ENCODE results near the gene RPL37A.

Gene RPL37A

DNA sequence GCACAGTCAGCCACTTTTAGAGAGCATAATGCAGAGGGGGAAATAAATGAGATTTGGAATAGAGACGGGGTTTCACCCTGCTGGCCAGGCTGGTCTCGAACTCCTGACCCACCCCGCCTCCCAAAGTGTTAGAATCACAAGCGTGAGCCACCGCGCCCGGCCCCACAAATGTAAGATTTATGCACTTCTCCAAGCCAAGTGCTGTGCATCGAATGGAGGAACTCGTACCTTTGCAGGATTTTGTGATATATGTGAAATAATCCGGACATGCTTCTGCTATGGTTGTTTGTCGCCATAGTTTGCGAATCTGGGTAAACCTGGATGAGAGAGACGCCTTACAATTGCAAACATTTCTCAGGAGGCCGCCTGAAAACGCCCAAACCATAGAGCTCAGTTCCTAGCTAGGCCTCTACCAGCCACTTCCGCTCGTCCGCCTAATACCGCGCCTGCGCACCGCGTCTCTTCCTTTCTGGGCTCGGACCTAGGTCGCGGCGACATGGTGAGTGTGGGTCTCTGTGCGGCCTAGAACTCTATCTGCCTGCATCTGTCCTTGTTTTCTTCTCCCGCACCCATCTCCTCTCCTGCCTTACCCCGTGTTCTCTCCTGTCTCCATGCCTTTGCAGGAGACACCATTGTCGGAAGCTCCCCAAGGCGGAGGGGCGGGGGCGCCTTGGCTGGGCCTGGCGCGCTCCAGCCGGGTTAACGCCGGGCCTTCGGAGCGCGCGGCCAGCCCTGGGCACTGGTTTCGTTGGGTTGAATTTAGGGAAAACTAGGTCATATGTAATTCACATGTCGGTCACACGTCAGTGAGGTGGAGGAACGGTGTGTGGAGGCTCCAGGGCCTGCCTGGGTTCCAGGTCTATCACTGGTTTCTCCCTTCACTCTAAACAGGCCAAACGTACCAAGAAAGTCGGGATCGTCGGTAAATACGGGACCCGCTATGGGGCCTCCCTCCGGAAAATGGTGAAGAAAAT, at the start of gene RPL37A:
Gene RPL37A, plus strand, starts transcription at position 466 of the 974 bp plus-strand sequence. Its CDS starts 31 bp downstream, at position 497.
- DNase-seq: peak; percentile 96

DNA sequence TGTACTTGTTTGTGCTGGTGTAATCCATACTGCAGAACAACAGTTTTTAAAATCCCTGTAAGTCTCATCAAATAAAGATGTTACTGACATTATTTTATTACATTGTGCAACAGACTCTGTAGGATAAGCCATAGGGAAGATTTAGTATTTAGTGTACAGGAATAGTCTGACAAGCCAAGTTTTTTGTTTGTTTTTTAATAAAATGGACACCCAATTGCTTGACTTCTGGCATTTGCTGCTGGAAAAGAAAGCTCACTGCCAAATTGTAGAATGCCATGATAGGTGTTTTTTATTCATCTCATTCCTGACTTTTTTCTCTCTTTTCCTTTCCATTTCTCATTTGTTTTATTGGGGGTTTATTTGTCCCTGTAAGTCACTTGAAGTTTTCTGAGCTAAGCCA, 48.3 kb upstream of the RPL37A start:
- no peak for DNase-seq

DNA sequence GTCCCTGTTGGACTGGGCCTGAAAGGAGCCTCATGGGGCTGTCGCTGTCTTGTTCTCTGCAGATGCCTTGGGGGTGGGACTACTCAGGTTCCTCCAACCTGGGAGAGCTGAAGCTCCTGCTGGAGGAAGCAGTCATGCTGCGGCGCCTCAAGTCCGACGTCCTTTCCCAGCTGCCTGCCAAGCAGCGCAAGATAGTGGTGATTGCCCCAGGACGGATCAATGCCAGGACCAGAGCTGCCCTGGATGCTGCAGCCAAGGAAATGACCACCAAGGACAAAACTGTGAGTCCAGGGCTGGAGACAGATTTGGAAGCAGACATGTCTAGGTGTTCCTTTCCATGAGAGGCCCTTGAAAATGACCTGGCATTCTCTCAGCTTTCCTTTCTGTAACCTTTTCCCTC, 47.9 kb upstream of the RPL37A start:
- DNase-seq: no peak

DNA sequence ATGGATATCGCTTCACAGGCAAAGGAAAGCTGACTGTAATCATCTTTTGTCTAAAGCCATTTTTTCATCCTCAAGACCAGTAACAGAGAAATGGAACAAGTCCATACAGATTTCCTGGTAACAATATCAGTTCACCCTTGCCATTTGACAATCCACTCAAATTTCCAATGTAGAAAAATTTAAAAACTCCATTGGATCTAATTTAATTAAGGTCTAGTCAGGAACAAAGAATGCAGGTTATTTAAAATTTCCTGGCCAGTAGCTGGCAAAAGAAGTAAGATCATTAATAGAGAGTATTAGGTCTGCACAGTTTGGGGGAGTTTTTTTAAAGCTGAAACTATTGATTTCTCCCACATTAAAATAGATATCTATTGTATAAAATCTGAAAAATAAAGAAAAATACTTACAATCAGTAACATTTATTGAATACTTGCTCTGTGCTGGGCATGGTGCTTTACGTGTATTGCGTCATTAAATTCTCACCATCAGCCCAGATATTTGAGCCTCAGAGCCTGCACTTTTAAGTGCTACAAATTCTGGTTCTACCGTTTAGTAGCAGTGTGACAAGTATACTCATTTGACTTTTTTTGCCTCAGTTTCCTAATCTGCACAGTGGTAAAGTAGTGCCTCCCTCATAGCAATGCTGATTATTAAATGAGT, 44.6 kb upstream of the RPL37A start:
- no peak for DNase-seq

DNA sequence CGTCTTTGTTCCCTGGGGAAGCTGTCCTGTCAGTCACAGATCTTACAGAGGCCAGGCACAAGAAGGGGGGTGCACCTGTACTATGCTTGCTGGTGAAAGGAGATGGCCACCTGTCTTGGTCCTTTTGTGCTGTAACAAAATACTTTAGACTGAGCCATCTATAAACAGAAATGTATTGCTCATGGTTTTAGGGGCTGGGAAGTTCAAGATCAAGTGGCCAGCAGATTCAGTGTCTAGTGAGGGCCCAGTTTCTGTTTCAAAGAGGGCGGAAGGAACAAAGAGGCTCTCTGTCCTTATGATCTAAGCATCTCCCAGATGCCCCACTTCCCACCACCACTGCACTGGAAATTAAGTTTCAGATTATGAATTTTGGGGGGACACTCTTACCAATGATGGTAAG, 35.5 kb upstream of the RPL37A start:
- DNase-seq: no peak

DNA sequence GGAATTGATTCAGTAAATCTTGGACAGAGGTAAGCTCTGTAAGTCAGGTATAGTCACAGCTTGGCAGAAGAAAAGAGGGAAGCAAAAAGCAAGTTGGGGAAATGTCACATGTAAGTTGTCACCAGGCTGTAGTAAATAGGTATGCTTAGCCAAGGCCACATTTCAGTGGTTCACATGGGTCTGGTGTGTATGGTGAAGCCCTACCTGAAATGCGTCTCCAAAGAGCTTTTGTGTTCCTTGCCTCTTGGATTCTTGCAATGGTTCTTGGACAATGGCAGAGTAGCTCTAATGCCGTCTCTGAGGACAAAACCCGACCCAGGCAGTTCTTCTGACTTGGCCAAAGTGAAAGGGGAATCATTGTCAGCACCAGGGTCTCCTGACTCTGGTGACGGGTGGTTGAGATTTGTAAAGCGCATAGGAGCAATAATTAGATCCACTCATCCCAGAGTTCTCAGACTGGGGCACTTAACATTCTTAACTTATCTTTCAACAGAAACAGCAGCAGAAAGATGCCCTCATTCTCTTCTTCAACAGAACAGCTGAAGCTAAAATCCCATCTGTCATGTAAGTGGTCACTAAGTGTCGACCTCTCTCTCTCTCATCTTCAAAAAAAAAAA, 34.4 kb upstream of the RPL37A start:
- no peak for DNase-seq

DNA sequence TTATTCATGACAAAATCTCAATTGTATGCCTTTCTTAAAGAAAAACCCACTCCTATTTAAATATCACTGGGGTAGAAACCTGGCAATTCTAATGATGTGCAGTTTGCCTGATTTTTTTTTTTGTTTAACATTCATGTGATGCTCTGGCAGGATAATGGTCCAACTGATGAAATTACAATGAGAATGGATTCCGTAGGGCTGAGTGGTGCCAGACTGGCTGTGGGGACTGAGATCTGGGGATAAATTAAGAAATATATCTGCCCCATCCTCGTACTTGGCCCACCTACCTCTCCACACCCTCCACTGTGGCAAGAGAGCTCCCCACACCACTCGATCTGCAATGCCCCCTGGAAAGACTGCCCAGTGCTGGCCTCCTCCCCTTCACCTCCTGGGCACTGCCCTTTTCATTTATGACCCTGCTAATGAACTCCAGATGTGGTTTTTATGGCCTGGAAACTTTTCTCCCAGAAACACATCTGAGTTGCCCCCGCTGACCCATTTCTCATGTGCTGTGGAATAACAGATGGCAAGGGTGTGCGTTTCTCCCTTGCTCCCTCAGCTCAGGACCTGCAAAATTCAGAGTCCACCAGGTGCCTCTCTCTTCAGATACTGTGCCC, 33.0 kb upstream of the RPL37A start:
- DNase-seq: no peak

DNA sequence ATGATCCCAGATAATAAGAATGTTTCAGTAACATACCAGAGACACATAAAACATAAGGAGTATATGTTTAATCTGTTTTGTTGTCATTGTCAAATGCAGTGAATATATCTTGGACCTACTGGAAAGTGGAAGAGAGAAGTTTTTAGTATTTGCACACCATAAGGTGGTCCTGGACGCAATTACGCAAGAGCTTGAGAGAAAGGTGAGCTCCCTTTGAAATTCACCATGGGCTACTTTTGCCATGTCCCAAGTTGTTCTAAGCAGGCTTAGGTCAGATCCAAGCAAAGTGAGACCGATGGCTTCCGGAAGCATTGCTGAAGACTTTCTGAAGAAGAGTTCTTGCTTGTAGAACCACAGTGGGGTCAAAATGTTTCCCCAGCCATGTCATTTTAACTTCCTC, 30.8 kb upstream of the RPL37A start:
- DNase-seq: no peak

DNA sequence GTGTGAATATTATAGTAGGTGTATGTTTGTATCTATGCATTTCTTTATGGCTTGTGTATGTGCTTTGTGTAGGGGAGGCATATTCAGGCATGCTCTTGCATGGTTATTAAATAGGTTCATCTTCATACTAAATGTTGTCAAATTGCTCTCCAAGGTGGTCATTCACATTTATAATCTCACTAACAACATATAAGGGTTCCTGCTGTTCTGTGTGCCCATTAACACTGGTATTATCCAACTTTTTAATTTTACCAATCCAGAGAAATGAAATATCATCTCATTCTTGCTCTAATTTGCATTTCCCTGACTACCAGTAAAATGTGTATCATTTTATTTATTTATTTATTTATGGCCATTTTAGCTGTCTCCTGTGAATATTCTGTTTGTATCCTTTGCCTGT, 29.0 kb upstream of the RPL37A start:
- DNase-seq: no peak

DNA sequence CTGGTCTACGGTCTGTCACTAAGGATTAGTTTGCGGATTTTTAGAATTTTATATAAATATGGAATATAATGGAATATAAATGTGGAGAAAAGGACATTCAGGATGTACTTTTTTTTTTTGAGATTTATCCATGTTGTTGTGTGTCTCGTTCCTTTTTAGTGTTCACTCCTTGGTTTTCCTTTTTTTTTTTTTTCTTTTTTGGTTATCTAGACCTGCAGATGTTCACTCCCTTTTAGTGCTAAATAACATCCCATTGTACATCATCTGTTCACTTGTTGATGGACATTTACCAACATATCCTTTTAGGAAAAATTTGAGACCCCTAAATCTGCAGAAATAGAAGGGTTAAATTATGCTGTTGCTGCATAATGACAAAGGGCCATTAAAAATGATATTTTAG, 25.5 kb upstream of the RPL37A start:
- DNase-seq: no peak

DNA sequence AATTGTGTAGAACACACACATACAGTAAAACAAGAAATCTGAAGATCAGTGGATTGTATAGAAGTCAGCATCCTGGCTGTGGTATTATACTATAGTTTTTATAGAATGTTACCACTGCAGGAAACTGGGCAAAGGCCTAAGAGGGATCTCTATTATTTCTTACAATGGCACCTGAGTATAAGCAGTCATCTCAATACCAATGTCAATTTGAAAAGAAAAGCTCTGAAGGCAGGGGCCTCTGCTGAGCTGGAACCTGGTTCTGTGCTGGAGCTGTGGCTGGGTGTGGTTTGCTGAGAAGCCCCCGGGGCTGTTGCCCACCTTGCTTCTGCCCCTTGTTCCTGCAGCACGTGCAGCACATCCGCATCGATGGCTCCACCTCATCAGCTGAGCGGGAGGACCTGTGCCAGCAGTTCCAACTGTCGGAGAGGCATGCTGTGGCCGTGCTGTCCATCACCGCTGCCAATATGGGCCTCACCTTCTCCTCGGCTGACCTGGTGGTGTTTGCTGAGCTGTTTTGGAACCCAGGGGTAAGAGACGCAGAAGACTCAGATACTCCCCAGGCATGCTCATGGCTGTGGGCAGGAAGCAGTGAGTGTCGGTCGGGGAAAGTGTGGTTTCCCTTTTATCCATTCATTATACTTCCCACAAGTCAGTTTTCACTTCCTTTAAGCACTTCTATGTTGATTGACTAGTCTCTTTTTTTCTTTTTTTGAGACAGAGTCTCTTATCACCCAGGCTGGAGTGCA, 23.5 kb upstream of the RPL37A start:
- DNase-seq: no peak

DNA sequence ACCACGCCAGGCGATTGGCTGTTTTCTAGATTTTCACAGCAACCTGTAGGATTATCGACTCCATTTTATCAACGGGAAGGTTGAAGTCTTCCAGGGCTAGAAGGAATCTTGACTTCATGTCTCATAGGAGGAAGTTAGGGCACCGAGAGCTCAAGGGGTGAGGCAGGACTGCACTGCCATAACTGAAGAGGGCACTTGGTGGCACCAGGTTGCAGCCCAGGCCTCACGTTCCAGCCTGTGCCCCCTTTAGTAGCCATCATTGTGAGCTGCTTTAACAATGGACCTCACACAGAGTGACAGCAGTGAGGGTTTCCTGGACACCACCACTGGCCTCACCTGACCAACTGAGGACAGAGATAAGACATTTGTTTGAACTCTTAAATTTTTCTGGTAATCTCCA, 22.9 kb upstream of the RPL37A start:
- DNase-seq: no peak

DNA sequence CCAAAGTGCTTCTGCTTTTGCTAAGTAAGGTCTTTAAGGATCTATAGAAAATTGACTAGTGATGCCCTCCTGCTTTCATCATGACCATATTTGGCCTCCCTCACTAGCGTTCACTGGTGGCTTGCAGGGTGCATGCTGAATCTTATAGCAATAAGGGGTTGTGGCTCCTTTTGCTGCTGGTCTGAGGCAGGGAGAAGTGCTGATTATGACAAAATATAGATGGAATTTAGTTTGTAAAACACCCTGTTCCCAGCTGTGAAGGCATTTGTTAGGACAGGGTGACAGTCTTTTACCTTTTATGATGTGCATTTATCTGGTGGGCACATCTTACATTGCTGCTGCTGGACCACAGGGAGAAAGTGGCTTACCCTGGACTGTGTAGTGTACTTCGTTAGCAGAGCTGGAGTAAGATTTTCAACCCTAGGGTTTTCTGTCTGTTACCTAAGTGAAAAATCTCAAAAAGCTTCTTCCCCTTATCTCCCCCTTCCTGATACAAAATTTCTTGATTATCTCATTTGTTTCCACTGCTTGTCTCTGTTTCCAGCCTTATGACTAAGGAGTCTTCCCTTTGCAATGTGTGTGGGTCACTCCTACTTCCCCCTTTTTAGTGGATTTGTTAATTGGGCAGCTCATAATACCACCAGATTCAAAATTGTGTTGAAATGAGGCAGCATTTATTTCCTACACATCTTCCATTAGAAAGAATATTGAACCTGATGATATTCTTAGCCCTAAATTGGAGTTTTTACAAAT, 21.2 kb upstream of the RPL37A start:
- DNase-seq: no peak

DNA sequence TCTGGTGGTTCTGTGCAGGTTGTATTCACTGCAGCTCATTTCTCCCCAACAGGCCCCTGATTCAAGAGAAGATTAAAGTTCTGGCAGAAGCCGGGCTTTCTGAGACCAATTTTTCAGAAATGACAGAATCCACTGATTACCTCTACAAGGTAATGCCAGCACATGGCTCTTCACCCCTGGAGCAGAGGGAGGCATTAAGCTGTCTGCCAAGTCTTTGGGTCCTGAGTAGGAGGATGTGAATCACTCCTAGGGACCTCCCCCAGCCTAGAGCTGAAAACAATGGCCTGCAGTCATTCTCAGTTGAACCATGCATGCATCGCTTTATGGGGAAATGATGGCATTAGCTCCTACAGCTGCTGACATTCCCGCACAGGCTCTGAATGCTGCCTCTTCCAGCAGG, 20.5 kb upstream of the RPL37A start:
- peak; percentile 28 for DNase-seq

DNA sequence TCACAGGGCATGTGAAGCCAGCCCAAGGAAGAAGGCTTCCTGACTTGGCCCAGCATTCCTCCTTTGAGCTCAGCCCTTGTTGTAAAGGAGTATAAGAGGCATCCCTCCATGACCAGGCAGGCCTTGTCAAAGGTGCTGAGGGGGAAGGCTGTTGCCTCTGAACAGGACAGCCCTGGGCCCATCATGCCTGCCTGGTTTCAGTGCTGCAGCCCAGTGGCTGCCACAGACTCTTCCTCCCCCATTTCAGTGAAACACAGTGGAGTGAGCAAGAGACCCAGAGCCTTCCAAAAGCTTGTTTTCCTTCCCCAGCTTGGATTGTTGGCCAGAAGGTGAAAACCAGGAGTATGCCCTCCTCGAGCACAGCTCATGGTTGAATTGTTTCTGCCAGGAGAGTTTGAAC, 19.9 kb upstream of the RPL37A start:
- DNase-seq: no peak

DNA sequence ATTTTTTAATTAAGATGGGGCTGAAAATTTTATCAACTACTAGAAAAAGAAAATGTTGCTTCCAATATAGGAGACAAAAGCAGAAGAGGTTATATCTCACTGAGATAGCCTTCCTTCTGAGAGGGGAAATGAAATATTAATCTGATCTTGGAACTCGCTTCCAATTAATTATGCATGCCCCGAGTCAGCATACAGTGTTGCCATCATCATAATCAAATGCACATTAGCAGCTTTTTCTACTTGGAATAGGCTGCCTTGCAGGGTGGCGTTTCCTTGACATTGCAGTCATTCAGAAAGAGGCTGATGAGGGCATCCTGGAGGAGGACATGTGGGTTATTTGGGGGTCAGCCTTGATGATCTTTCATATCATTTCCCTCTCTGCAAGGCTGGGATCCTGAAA, 18.4 kb upstream of the RPL37A start:
- DNase-seq: no peak

DNA sequence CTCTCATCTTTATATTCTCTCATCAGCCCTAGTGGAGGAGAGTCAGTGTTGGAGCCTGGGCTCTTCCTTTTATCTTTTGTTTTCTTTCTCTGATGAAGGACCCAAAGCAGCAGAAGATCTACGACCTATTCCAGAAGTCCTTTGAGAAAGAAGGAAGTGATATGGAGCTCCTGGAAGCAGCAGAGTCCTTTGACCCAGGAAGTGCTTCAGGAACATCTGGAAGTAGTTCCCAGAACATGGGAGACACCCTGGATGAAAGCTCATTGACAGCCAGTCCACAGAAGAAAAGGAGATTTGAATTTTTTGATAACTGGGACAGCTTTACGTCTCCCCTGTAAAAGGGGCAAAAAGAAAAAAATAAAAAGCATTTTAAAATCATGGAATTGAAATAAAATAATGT, 16.0 kb upstream of the RPL37A start:
- DNase-seq: no peak

DNA sequence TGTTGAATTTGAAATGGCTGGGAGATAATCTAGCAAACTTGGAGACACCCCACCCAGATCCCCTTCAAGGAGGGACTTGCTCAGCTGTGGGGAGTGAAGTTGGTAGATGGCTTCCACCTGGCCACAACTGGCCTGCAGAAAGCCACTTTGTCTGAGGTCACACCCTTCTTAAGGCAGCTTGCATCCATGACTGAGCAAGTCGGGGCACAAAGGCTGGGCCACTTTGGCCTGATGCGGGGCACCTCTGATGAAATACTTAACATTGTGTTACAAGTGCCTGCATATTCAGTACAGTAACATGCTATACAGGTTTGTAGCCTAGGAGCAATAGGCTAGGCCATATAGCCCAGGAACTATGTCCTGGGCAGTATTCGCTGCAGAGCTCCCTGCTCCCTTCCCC, 13.4 kb upstream of the RPL37A start:
- no peak for DNase-seq

DNA sequence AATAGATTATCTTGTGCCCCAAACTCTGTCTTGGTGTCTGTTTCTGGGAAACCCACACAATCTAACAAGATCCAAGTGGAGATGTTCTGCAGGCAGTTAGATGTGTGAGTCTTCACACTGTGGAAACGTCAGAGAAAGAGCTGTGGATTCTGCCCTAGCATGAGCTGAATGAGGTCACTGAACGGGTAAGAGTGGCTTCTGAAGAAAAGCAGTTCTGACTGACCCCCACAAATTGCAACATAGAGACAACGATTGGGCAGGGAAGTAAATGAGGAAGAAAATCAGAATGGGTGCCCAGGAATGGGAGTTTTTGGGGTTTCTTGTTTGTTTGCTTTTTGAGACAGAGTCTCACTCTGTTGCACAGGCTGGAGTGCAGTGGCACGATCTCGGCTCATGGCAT, 12.9 kb upstream of the RPL37A start:
- no peak for DNase-seq

DNA sequence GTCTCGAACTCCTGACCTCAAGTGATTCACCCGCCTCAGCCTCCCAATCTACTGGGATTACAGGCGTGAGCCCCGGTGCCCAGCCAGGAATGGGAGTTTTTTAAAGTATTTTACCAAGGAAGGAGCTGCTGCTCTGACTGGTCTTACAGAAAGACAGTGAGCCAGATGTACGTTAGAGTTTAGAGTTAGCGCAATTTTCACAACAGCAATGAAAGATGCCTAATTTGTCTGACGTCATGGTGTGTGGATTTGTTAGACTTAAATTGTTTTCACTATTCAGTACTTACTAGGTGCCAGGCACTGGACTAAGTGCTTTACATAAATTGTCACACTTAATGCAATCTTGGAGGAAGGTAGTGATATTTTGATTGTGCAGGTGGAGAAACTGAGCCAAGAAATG, 12.4 kb upstream of the RPL37A start:
- DNase-seq: no peak

DNA sequence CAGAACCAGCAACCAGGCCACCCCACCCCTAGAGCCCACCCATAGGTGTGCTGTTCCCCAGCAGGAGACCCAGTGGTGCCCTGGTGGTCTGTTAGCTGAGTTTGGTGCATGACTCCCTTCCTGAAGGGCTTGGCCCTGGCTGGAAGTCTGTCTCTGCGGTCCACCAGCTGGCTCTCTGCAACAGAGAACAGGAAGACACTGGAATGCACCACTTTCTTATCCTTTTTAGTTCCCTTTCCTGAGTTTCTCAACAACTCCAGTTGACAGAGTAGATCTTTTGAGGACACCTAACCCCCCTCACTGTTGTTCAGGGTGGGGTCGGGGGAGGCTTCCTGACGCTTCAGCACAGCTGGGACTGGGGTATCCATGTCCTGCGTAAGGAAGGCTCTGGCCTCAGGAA, 11.9 kb upstream of the RPL37A start:
- no peak for DNase-seq

DNA sequence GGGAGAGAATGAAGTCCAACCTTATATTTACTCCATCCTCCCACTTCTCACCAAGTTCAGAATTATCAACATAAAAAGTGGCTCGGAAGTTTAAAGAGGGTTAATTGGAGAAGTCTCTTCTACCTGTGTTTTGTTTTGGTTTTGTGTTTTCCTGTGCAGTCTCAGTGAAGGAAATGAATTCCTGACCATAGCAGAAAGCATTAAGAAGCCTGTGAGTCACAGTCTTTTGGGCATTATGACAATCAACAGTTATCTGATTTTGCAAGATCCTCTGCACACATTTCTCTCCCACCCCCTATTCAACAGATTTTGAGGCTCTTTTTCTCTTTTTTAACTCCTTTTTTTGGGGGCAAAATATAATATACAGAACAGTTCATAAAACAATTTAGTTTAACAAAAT, 8.6 kb upstream of the RPL37A start:
- DNase-seq: peak; percentile 60

All from HCEC 1CT (cell line).